Natural killer cell (primary cell): ENCODE results near the gene AZI2. TPM values are rescaled to one million over a fixed set of nuclear protein-coding genes. Genes with fewer than 3 reads are reported as not detected.

Experiments
- ATAC-seq, 3 donors: fragments of 150-1000 bp in 2 of 3; fragments of 200-7000 bp in 1 of 3; cut with Tn5 transposase; 1 replicate in 1 of 3; 2 replicates in 2 of 3; pipeline ENCODE4 v1.10.0; 2021; ENCODE audit warnings: mild to moderate bottlenecking in 2 of 3, moderate library complexity in 2 of 3
- DNase-seq, 2 donors: peaks; one replicate each; pipeline versions ENCODE4 v3.0.0 to v3.0.0-alpha.2; 2013 to 2021; ENCODE audit warnings: mixed read lengths in 1 of 2
- H3K27ac ChIP-seq: one replicate; pipeline ENCODE4 v1.5.1; 2013; ENCODE audit warnings: mild to moderate bottlenecking, low read length
- H3K27me3 ChIP-seq: one replicate; pipeline ENCODE4 v1.6.1; 2013; ENCODE audit warnings: low read length; ENCODE audit not compliant: control insufficient read depth, insufficient read depth
- H3K36me3 ChIP-seq: one replicate; pipeline ENCODE4 v1.6.1; 2013; ENCODE audit warnings: low read length; ENCODE audit not compliant: control insufficient read depth, insufficient read depth
- H3K4me1 ChIP-seq: one replicate; pipeline ENCODE4 v1.6.1; 2013; ENCODE audit warnings: low read length; ENCODE audit not compliant: control insufficient read depth, insufficient read depth
- H3K4me3 ChIP-seq: one replicate; pipeline ENCODE4 v1.5.1; 2013; ENCODE audit warnings: low read length
- H3K9me3 ChIP-seq: one replicate; pipeline ENCODE4 v1.6.1; 2013; ENCODE audit warnings: low read length; ENCODE audit not compliant: control insufficient read depth, insufficient read depth
- H3K27ac Mint-ChIP-seq, 2 donors: one replicate each; pipeline ENCODE4 v1.8.0; 2022; ENCODE audit warnings: mild to moderate bottlenecking in 2 of 2, mixed read lengths in 2 of 2, moderate library complexity in 1 of 2
- H3K27me3 Mint-ChIP-seq, 2 donors: one replicate each; pipeline ENCODE4 v1.8.0; 2022; ENCODE audit warnings: low read depth in 2 of 2, mixed read lengths in 2 of 2
- H3K36me3 Mint-ChIP-seq: one replicate; pipeline ENCODE4 v1.8.0; 2022; ENCODE audit warnings: mixed read lengths
- H3K4me1 Mint-ChIP-seq, 2 donors: one replicate each; pipeline ENCODE4 v1.8.0; 2022; ENCODE audit warnings: mixed read lengths in 2 of 2
- H3K4me3 Mint-ChIP-seq: one replicate; pipeline ENCODE4 v1.8.0; 2022; ENCODE audit warnings: mild to moderate bottlenecking, moderate library complexity, mixed read lengths
- H3K9me3 Mint-ChIP-seq, 2 donors: one replicate each; pipeline ENCODE4 v1.8.0; 2022; ENCODE audit warnings: mixed read lengths in 2 of 2
- CTCF ChIP-seq: fragments of 200-600 bp; IDR thresholded peaks from one replicate; pipeline ENCODE4 v1.8.0; 2022; ENCODE audit warnings: antibody characterized with exemption
- WGBS: methylation state at CpG from one replicate; pipeline ENCODE4 v1.1.7; 2013; ENCODE audit warnings: missing lambda C conversion rate; ENCODE audit not compliant: insufficient coverage; 5-methylcytosine and 5-hydroxymethylcytosine counted together
- intact Hi-C: fragments of 100-400 bp; cut with micrococcal nuclease; formaldehyde crosslinking; loops from one replicate; pipeline ENCODE4 v1.14.2; 2022
- total RNA-seq, 4 donors: library from RNA; stranded (reverse); fragments of 120-200 nt in 1 of 4; gene quantifications; one replicate each; pipeline versions ENCODE4 v1.2.3 to v1.2.4, GENCODE V29; 2013 to 2022

Gene AZI2
- total RNA-seq, 3 donors from 2014 or later (not counting 1 experiment from before 2014, with no cell fraction given) = 29.3 to 38.6 (median 32.0) TPM

DNA sequence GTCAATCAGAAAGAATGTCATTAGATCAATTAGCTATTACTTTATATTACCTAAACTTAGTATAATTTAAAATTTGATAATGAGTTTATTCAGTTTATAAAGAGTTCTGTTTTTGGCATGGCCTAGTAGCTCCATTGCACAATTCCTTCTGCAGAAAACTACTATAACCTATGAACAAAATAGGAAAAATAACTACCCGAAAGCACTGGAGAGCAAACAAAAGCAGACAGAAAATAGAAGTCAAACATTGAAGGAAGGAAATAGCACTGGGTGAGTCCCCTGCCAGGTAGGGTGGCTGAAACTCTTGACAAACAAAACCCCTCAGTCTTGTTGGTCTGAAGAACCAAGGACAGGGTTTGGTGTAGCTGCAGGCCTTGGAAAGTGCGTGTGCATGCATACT is 69.7 kb downstream of the AZI2 start:
- TF ChIP-seq CTCF = no peak
- DNase-seq (no peak), ATAC-seq (no peak)
- H3K36me3 Mint-ChIP-seq = peaks cover 11% of the 10 kb centered on the region
- Histone ChIP-seq H3K4me3 (no peak overlapping the region), H3K9me3 (peaks cover 3% of the 10 kb centered on the region), H3K4me1 (peaks cover 3% of the 10 kb centered on the region), H3K27ac (no peak overlapping the region), H3K27me3 (no peaks in the 10 kb centered on the region), H3K36me3 (peaks cover 10% of the 10 kb centered on the region)
- peaks cover 0 to 6% of the 10 kb centered on the region in 2 donors for H3K9me3 Mint-ChIP-seq
- no peak overlapping the region for H3K27ac Mint-ChIP-seq
- intact Hi-C loops = no loop called here
- no peak overlapping the region for H3K4me3 Mint-ChIP-seq
- WGBS = 75% methylated on average over 1 of the region's 2 CpGs
- H3K4me1 Mint-ChIP-seq = peaks cover 7 to 23% of the 10 kb centered on the region in 2 donors
- H3K27me3 Mint-ChIP-seq = no peaks in the 10 kb centered on the region

DNA sequence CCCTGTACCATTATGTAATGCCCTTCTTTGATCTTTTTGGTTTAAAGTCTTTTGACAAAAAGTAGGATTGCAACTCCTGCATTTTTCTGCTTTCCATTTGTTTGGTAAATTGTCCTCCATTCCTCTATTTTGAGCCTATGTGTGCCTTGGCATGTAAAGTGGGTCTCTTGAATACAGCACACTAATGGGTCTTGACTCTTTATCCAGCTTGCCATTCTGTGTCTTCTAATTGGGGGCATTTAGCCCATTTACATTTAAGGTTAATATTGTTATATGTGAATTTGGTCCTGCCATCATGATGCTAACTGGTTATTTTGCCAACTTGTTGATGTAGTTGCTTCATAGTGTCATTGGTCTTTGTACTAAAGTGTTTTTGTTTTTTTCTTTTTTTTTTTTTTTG is 74.8 kb downstream of the AZI2 start:
- TF ChIP-seq CTCF = no peak
- peaks cover 38% of the 10 kb centered on the region for H3K36me3 Mint-ChIP-seq
- intact Hi-C loops = no loop called here
- ATAC-seq = no peak
- Histone ChIP-seq H3K27ac (no peak overlapping the region), H3K27me3 (no peaks in the 10 kb centered on the region), H3K4me1 (no peaks in the 10 kb centered on the region), H3K9me3 (peaks cover 12% of the 10 kb centered on the region), H3K36me3 (peaks cover 17% of the 10 kb centered on the region), H3K4me3 (no peak overlapping the region)
- H3K9me3 Mint-ChIP-seq = peaks cover 12 to 19% of the 10 kb centered on the region in 2 donors
- H3K27ac Mint-ChIP-seq = no peak overlapping the region
- H3K27me3 Mint-ChIP-seq = no peaks in the 10 kb centered on the region
- DNase-seq = no peak
- no peak overlapping the region for H3K4me3 Mint-ChIP-seq
- peaks cover 20 to 31% of the 10 kb centered on the region in 2 donors for H3K4me1 Mint-ChIP-seq

Other genes with a start within 250 kb of the AZI2 start
- gene CMC1, start 107.2 kb downstream of the AZI2 start, total RNA-seq = 100 to 1,000 TPM; 122 to 157 (median 136) TPM
- gene ZCWPW2, start 103 bp downstream of the AZI2 start, total RNA-seq = under 1 TPM in 1 of 3 donors, not detected in 2; 0.43 TPM